Karpas-422 (cell line): ENCODE measurements around the gene KHDRBS2. TPM values are rescaled to one million over a fixed set of nuclear protein-coding genes. Genes with fewer than 3 reads are reported as not detected.

Source experiments
- DNase-seq: peaks from one replicate; pipeline ENCODE4 v3.0.0-alpha.2; 2015
- H2AFZ ChIP-seq: fragments of 200-600 bp; sonication (generic); 2 replicates; pipeline ENCODE4 v1.6.1; 2014; ENCODE audit warnings: antibody characterized with exemption, low read length, mixed read lengths
- H3K27ac ChIP-seq: fragments of 200-600 bp; sonication (generic); 2 replicates; pipeline ENCODE4 v1.5.1; 2014; ENCODE audit warnings: mild to moderate bottlenecking, low read length, moderate library complexity
- H3K27me3 ChIP-seq: fragments of 200-600 bp; sonication (generic); 2 replicates; pipeline ENCODE4 v1.6.1; 2014; ENCODE audit warnings: low read length, mixed read lengths
- H3K36me3 ChIP-seq: fragments of 200-600 bp; sonication (generic); 2 replicates; pipeline ENCODE4 v1.6.1; 2014; ENCODE audit warnings: low read length, mixed read lengths; ENCODE audit not compliant: insufficient read depth
- H3K4me1 ChIP-seq: fragments of 200-600 bp; sonication (generic); 2 replicates; pipeline ENCODE4 v1.6.1; 2014; ENCODE audit warnings: mild to moderate bottlenecking, low read length, mixed read lengths
- H3K4me2 ChIP-seq: fragments of 200-600 bp; sonication (generic); 2 replicates; pipeline ENCODE4 v1.6.1; 2014; ENCODE audit warnings: low read length, low read depth, mild to moderate bottlenecking; ENCODE audit not compliant: poor library complexity, severe bottlenecking
- H3K4me3 ChIP-seq: fragments of 200-600 bp; sonication (generic); 2 replicates; pipeline ENCODE4 v1.5.1; 2014; ENCODE audit warnings: mild to moderate bottlenecking, antibody characterized with exemption, low read length, mixed read lengths
- H3K79me2 ChIP-seq: fragments of 200-600 bp; sonication (generic); 2 replicates; pipeline ENCODE4 v1.6.1; 2014; ENCODE audit warnings: mild to moderate bottlenecking, low read length, mixed read lengths
- H3K9ac ChIP-seq: fragments of 200-600 bp; sonication (generic); 2 replicates; pipeline ENCODE4 v1.6.0; 2014; ENCODE audit warnings: low read length
- H3K9me2 ChIP-seq: fragments of 200-600 bp; sonication (generic), shearing (Covaris generic); replicated peaks from 2 replicates; pipeline ENCODE4 v1.6.0; 2014; ENCODE audit warnings: mild to moderate bottlenecking, low read length, moderate library complexity; ENCODE audit not compliant: insufficient read depth
- H3K9me3 ChIP-seq: fragments of 300-700, 200-600 bp; sonication (generic); 2 replicates; pipeline ENCODE4 v1.6.1; 2014; ENCODE audit warnings: low read length, mixed read lengths
- H4K20me1 ChIP-seq: fragments of 200-600 bp; sonication (generic); 2 replicates; pipeline ENCODE4 v1.6.1; 2014; ENCODE audit warnings: mild to moderate bottlenecking, antibody characterized with exemption, low read length, low read depth; ENCODE audit not compliant: insufficient read depth
- total RNA-seq: library from RNA; depleted of rRNA; stranded (reverse); fragments of >200 nt; shearing (Covaris generic); gene quantifications from 2 replicates; pipeline ENCODE4 v1.2.3, GENCODE V29; 2014; ENCODE audit warnings: low replicate concordance

KHDRBS2 gene
- total RNA-seq, 1 experiment from 2014 or later, result 40.1 TPM

- no peaks in the 10 kb centered on the region for H3K27me3 ChIP-seq
- H3K36me3 ChIP-seq, result peaks cover 6% of the 10 kb centered on the region
- no peak overlapping the region for H2AFZ ChIP-seq
- H3K9me3 ChIP-seq, result no peaks in the 10 kb centered on the region
- H3K4me2 ChIP-seq, result no peak overlapping the region
- H3K4me1 ChIP-seq, result no peaks in the 10 kb centered on the region
- no peaks in the 10 kb centered on the region for H3K9me2 ChIP-seq
- no peak overlapping the region for H3K4me3 ChIP-seq
- no peak for DNase-seq
- H3K9ac ChIP-seq, result no peak overlapping the region
- 0 out of 2 replicates have a peak, but pooled peaks cover 9% of the 10 kb centered on the region for H3K79me2 ChIP-seq
- H4K20me1 ChIP-seq, result no peaks in the 10 kb centered on the region
- no peak overlapping the region for H3K27ac ChIP-seq
Observed at GRCh38 chr6:61977947-61978346, 308.1 kb downstream of the KHDRBS2 start.

- Histone ChIP-seq H3K9me2 (no peaks in the 10 kb centered on the region), H3K4me2 (no peak overlapping the region), H3K9ac (no peak overlapping the region), H3K4me1 (no peaks in the 10 kb centered on the region), H3K36me3 (peaks cover 6% of the 10 kb centered on the region), H3K27ac (no peak overlapping the region), H3K9me3 (no peaks in the 10 kb centered on the region), H3K79me2 (0 out of 2 replicates have a peak, but pooled peaks cover 9% of the 10 kb centered on the region), H4K20me1 (no peaks in the 10 kb centered on the region), H3K27me3 (no peaks in the 10 kb centered on the region), H2AFZ (no peak overlapping the region), H3K4me3 (no peak overlapping the region)
- no peak for DNase-seq
Observed at GRCh38 chr6:61977099-61977498, 308.9 kb downstream of the KHDRBS2 start.

GRCh38 chr6:61959196-61959595, 326.8 kb downstream of the KHDRBS2 start:
- no peaks in the 10 kb centered on the region for H3K9me2 ChIP-seq
- H4K20me1 ChIP-seq, result no peaks in the 10 kb centered on the region
- H3K4me2 ChIP-seq, result no peak overlapping the region
- peaks cover 20% of the 10 kb centered on the region; the same call in 1 of the 2 replicates for H3K79me2 ChIP-seq
- no peak overlapping the region for H3K27ac ChIP-seq
- DNase-seq, result no peak
- no peak overlapping the region for H3K4me3 ChIP-seq
- H3K36me3 ChIP-seq, result peaks cover 22% of the 10 kb centered on the region
- no peaks in the 10 kb centered on the region for H3K4me1 ChIP-seq
- no peak overlapping the region for H2AFZ ChIP-seq
- no peak overlapping the region for H3K9ac ChIP-seq
- H3K27me3 ChIP-seq, result no peaks in the 10 kb centered on the region
- H3K9me3 ChIP-seq, result peaks cover 14% of the 10 kb centered on the region

- Histone ChIP-seq H2AFZ (no peak overlapping the region), H3K27ac (no peak overlapping the region), H3K4me1 (no peaks in the 10 kb centered on the region), H3K9me3 (peaks cover 12% of the 10 kb centered on the region), H3K4me3 (no peak overlapping the region), H3K9me2 (no peaks in the 10 kb centered on the region), H3K4me2 (no peak overlapping the region), H3K36me3 (peaks cover 7% of the 10 kb centered on the region), H3K27me3 (no peaks in the 10 kb centered on the region), H3K9ac (no peak overlapping the region), H3K79me2 (peaks cover 24% of the 10 kb centered on the region), H4K20me1 (no peaks in the 10 kb centered on the region)
- no peak for DNase-seq
Observed at GRCh38 chr6:61953851-61954250, 332.2 kb downstream of the KHDRBS2 start.

GRCh38 chr6:61951586-61951985, 334.4 kb downstream of the KHDRBS2 start:
- no peak overlapping the region for H2AFZ ChIP-seq
- DNase-seq, result no peak
- H3K9me3 ChIP-seq, result peaks cover 3% of the 10 kb centered on the region; the same call in 1 of the 2 replicates

GRCh38 chr6:61950811-61951210, 335.2 kb downstream of the KHDRBS2 start:
- no peak overlapping the region for H2AFZ ChIP-seq
- no peak overlapping the region for H3K4me3 ChIP-seq
- H3K36me3 ChIP-seq, result no peaks in the 10 kb centered on the region
- no peaks in the 10 kb centered on the region for H4K20me1 ChIP-seq
- H3K27ac ChIP-seq, result no peak overlapping the region
- peaks cover 37% of the 10 kb centered on the region for H3K79me2 ChIP-seq
- H3K27me3 ChIP-seq, result no peaks in the 10 kb centered on the region
- H3K9ac ChIP-seq, result no peak overlapping the region
- H3K4me1 ChIP-seq, result no peaks in the 10 kb centered on the region
- H3K4me2 ChIP-seq, result no peak overlapping the region
- H3K9me2 ChIP-seq, result no peaks in the 10 kb centered on the region
- DNase-seq, result no peak
- H3K9me3 ChIP-seq, result no peaks in the 10 kb centered on the region

More at GRCh38 chr6:61951586-61951985, 334.4 kb downstream of the KHDRBS2 start:
- Histone ChIP-seq H3K9me2 (no peaks in the 10 kb centered on the region), H4K20me1 (no peaks in the 10 kb centered on the region), H3K79me2 (peaks cover 30% of the 10 kb centered on the region), H3K9ac (no peak overlapping the region), H3K4me2 (no peak overlapping the region), H3K27ac (no peak overlapping the region), H3K4me3 (no peak overlapping the region), H3K36me3 (no peaks in the 10 kb centered on the region; the same call in 1 of the 2 replicates), H3K4me1 (no peaks in the 10 kb centered on the region), H3K27me3 (no peaks in the 10 kb centered on the region)

GRCh38 chr6:61949971-61950370, 336.1 kb downstream of the KHDRBS2 start:
- Histone ChIP-seq H3K27ac (no peak overlapping the region), H3K9ac (no peak overlapping the region), H3K79me2 (peaks cover 37% of the 10 kb centered on the region), H2AFZ (no peak overlapping the region), H3K4me1 (no peaks in the 10 kb centered on the region), H3K36me3 (no peaks in the 10 kb centered on the region), H4K20me1 (no peaks in the 10 kb centered on the region), H3K27me3 (no peaks in the 10 kb centered on the region), H3K4me2 (no peak overlapping the region), H3K4me3 (no peak overlapping the region), H3K9me2 (no peaks in the 10 kb centered on the region), H3K9me3 (no peaks in the 10 kb centered on the region)
- DNase-seq, result no peak

GRCh38 chr6:61949161-61949560, 336.9 kb downstream of the KHDRBS2 start:
- no peak overlapping the region for H3K27ac ChIP-seq
- no peak overlapping the region for H3K4me3 ChIP-seq
- no peak overlapping the region for H3K4me2 ChIP-seq
- H3K9me2 ChIP-seq, result no peaks in the 10 kb centered on the region
- no peaks in the 10 kb centered on the region for H3K4me1 ChIP-seq
- H3K27me3 ChIP-seq, result no peaks in the 10 kb centered on the region
- H3K9me3 ChIP-seq, result no peaks in the 10 kb centered on the region
- no peak for DNase-seq
- H2AFZ ChIP-seq, result no peak overlapping the region
- H3K79me2 ChIP-seq, result peaks cover 42% of the 10 kb centered on the region
- H4K20me1 ChIP-seq, result no peaks in the 10 kb centered on the region
- no peaks in the 10 kb centered on the region for H3K36me3 ChIP-seq
- no peak overlapping the region for H3K9ac ChIP-seq
